ENCODE measurements around the gene HACD3.

DNA sequence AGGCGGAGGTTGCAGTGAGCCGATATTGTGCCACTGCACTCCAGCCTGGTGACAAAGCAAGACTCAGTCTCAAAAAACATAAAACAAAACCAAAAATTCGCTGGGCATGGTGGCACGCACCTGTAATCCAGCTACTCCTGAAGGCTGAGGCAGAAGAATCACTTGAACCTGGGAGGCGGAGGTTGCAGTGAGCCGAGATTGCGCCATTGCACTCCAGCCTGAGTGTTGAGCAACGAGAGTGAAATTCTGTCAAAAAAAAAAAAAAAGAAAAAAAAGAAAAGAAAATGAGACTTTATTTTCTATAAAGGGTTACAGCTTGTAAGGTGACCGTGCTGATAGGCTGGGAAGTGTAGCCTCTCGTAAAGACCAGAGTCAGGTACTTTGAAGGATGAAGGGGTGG is 6.0 kb upstream of the HACD3 start:
- TF ChIP-seq, protein P1, sequence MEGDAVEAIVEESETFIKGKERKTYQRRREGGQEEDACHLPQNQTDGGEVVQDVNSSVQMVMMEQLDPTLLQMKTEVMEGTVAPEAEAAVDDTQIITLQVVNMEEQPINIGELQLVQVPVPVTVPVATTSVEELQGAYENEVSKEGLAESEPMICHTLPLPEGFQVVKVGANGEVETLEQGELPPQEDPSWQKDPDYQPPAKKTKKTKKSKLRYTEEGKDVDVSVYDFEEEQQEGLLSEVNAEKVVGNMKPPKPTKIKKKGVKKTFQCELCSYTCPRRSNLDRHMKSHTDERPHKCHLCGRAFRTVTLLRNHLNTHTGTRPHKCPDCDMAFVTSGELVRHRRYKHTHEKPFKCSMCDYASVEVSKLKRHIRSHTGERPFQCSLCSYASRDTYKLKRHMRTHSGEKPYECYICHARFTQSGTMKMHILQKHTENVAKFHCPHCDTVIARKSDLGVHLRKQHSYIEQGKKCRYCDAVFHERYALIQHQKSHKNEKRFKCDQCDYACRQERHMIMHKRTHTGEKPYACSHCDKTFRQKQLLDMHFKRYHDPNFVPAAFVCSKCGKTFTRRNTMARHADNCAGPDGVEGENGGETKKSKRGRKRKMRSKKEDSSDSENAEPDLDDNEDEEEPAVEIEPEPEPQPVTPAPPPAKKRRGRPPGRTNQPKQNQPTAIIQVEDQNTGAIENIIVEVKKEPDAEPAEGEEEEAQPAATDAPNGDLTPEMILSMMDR (IDR thresholded peaks at IDR 0.05), result no peak
- no peak for TF ChIP-seq EP300 (IDR thresholded peaks at IDR 0.05)
- TF ChIP-seq POLR2A (IDR thresholded peaks at IDR 0.05; ENCODE audit: low read depth), result no peak
- no peak for TF ChIP-seq POLR2AphosphoS5 (IDR thresholded peaks at IDR 0.05)
